ENCODE data around the gene ABCB6. TPM values are rescaled to one million over a fixed set of nuclear protein-coding genes. Genes with fewer than 3 reads are reported as not detected.

ABCB6 gene
- total and polyA plus RNA-seq, 10 of the 15 experiments (the other 5 are each of a cell fraction or from before 2014, with no cell fraction given), result 2.3 to 22.1 (median 13.8) TPM

DNA sequence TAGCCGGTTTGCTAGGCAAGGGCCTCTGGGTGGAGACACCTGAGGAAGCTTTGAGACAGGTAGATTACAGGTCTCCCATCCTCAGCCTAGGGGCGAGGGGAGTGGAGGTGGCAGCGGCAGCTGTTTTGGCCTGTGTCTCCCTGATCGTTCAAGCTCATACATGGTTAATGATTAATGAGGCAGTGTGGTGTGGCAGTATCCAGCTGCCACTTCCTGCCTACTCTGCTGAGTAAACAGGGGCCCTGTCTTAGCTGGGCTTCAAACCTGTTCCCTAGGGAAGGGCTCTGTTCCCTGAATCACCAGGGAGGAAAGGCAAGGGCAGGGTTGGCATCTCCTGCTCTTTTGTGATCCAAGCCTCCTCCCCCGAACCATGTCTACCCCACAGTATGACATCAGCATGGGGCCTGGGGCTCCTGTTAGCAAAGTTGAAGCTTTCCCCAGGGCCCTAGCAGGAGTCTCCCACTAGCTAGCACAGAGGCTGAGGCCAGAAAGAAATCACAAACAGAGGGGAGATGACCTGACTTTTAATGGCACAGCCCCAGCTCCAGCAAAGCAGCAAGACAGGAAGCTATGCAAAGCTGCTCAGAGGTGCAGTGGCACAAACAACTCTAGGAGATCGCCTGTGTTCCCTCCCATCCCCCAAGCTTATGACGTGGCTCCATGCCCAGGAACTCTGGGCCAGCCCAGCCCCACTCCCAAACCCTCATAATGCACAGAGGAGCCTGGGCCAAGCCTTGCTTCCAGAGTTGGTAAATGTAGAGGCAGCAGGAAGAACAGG is 30.6 kb upstream of the ABCB6 start (continued):
- TF ChIP-seq ETV6 (conservative IDR thresholded peaks at IDR 0.05 in 1 of 2, IDR thresholded peaks at IDR 0.05 in 1 of 2; ENCODE audit: borderline replicate concordance in 1 of 2, low read depth in 1 of 2) (no peak), CHD1 (IDR thresholded peaks at IDR 0.05; ENCODE audit: low read depth, low read length) (no peak), ZZZ3 (IDR thresholded peaks at IDR 0.05; ENCODE audit: control insufficient read depth, insufficient read length, low read depth) (no peak), MTA2 (IDR thresholded peaks at IDR 0.05; ENCODE audit: low read depth) (peak; percentile 57), KDM1A (IDR thresholded peaks at IDR 0.05; ENCODE audit: borderline replicate concordance) (no peak), RFX5 (IDR thresholded peaks at IDR 0.05; ENCODE audit: low read depth, low read length) (no peak), HCFC1 (IDR thresholded peaks at IDR 0.05; ENCODE audit: low read length) (peak; percentile 22; the same call in 1 of the 2 replicates), NRF1 (conservative IDR thresholded peaks at IDR 0.05; ENCODE audit: low read depth, low read length) (no peak), NFIC (IDR thresholded peaks at IDR 0.05; ENCODE audit: low read depth, low read length) (no peak)
- TF ChIP-seq, protein P1, sequence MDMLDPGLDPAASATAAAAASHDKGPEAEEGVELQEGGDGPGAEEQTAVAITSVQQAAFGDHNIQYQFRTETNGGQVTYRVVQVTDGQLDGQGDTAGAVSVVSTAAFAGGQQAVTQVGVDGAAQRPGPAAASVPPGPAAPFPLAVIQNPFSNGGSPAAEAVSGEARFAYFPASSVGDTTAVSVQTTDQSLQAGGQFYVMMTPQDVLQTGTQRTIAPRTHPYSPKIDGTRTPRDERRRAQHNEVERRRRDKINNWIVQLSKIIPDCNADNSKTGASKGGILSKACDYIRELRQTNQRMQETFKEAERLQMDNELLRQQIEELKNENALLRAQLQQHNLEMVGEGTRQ (IDR thresholded peaks at IDR 0.05; ENCODE audit: borderline replicate concordance, low read depth, low read length), result no peak

GRCh38 chr2:219248845-219249202 is 30.1 kb upstream of the ABCB6 start:
- Histone ChIP-seq H3K27me3 (replicated peaks in 1 of 2; ENCODE audit: control insufficient read depth in 2 of 2, insufficient read depth in 2 of 2, low read length in 1 of 2) (no peaks in the 10 kb centered on the region), H3K9me3 (replicated peaks; ENCODE audit: control insufficient read depth, insufficient read depth, low read length) (no peaks in the 10 kb centered on the region), H3K9ac (ENCODE audit: control insufficient read depth, insufficient read depth, low read length) (peak overlapping the region; percentile 13; the same call in 1 of the 2 replicates), H3K4me1 (ENCODE audit: control insufficient read depth, insufficient read depth, low read length) (peaks cover 53% of the 10 kb centered on the region), H3K4me2 (ENCODE audit: control insufficient read depth, insufficient read depth) (peak overlapping the region; percentile 9), H3K27ac (ENCODE audit: control insufficient read depth, insufficient read depth) (peak overlapping the region; percentile 58), H2AFZ (ENCODE audit: control insufficient read depth, low read depth, low read length) (no peak overlapping the region), H4K20me1 (ENCODE audit: control insufficient read depth, insufficient read depth) (0 out of 2 replicates have a peak, but pooled peaks cover 4% of the 10 kb centered on the region), H3K79me2 (ENCODE audit: control insufficient read depth, insufficient read depth, low read length) (peaks cover 60% of the 10 kb centered on the region), H3K4me3 (peak overlapping the region; percentile 35; the same call in 1 of the 2 replicates), H3K36me3 (ENCODE audit: control insufficient read depth in 2 of 2, insufficient read depth in 2 of 2, low read length in 1 of 2) (peaks cover 12 to 19% of the 10 kb centered on the region in 2 experiments)
- 15% methylated on average over 2 of the region's 2 CpGs for WGBS (ENCODE audit: insufficient coverage, insufficient replicate concordance, low lambda C conversion rate, missing lambda C conversion rate)
- ChIA-PET POLR2A (interaction anchor here (0.5 to 9.0 kb wide), 14 partner anchors 9 to 97 kb away, joined by 3 to 160 read pairs (median 6); partner anchors contain the start of genes ANKZF1, ATG9A, CNPPD1 and DNAJB2), SMC1A (ENCODE audit: uncharacterized antibody, unreplicated experiment) (interaction anchor here (1.2 to 8.6 kb wide), 10 partner anchors 11 to 89 kb away, joined by 3 to 98 read pairs (median 11); partner anchors contain the start of genes ANKZF1, ATG9A, CNPPD1 and DNAJB2), CTCF (interaction anchor here (0.6 to 5.5 kb wide), 12 partner anchors 10 to 958 kb away, joined by 3 to 69 read pairs (median 4); partner anchors contain the start of genes ANKZF1, ATG9A, CNPPD1 and DNAJB2), RAD21 (ENCODE audit: unreplicated experiment) (interaction anchor here (0.5 to 3.2 kb wide), 15 partner anchors 9 to 893 kb away, joined by 3 to 46 read pairs (median 5); partner anchors contain the start of genes ANKZF1, ATG9A, CNPPD1 and DNAJB2)
- BruUV-seq (replicated peaks), result no TSS peak
- FAIRE-seq, result no peak
- in situ Hi-C loops (cut with MboI), result no loop called here
- intact Hi-C loops (cut with micrococcal nuclease; ENCODE audit: unreplicated experiment), result no loop called here
- no peak for ATAC-seq
- no peak for TF ChIP-seq ELK1 (IDR thresholded peaks at IDR 0.05; ENCODE audit: low read depth, low read length)
- 0 out of 2 replicates have a peak, but pooled peaks have one; percentile 5 for TF ChIP-seq HDGF (IDR thresholded peaks at IDR 0.05)
- DNase-seq (ENCODE audit: low read depth, low spot score), result no peak

Data from GM12878 (cell line).